SK-N-SH treated with all-trans-retinoic acid at 6 μM for 48 hours (cell line): Measurements from ENCODE around the gene MRPL52.

Experiments
- ARNTL ChIP-seq: fragments of 450-650 bp; formaldehyde crosslinking; IDR thresholded peaks from 2 replicates; pipeline ENCODE4 v1.5.0; 2020; ENCODE audit warnings: low read depth, mild to moderate bottlenecking, moderate library complexity, borderline replicate concordance
- CSDC2 ChIP-seq: fragments of 250-450 bp; sonication (Bioruptor Pico); IDR thresholded peaks from 2 replicates; pipeline ENCODE4 v1.5.0; 2020; ENCODE audit warnings: mild to moderate bottlenecking, moderate library complexity
- PPARA ChIP-seq: fragments of 250-450 bp; sonication (Bioruptor Pico); IDR thresholded peaks from 2 replicates; pipeline ENCODE4 v1.5.0; 2020; ENCODE audit warnings: mild to moderate bottlenecking, borderline replicate concordance
- RARB ChIP-seq: fragments of 250-450 bp; sonication (Bioruptor Pico); IDR thresholded peaks from 2 replicates; pipeline ENCODE4 v1.8.0; 2021; ENCODE audit warnings: mild to moderate bottlenecking, moderate library complexity
- TCF4 ChIP-seq: fragments of 250-450 bp; sonication (Bioruptor Pico); IDR thresholded peaks from 2 replicates; pipeline ENCODE4 v1.8.0; 2021; ENCODE audit warnings: mild to moderate bottlenecking, moderate library complexity, borderline replicate concordance
- ZNF565 ChIP-seq: fragments of 450-650 bp; formaldehyde crosslinking; conservative IDR thresholded peaks from 2 replicates; pipeline ENCODE4 v1.5.0; 2020; ENCODE audit warnings: low read depth, mild to moderate bottlenecking, moderate library complexity
- ZNF70 ChIP-seq: fragments of 450-650 bp; formaldehyde crosslinking; IDR thresholded peaks from 2 replicates; pipeline ENCODE4 v1.5.0; 2020; ENCODE audit warnings: mild to moderate bottlenecking, moderate library complexity
- TF ChIP-seq, protein P1 (sequence below): fragments of 250-450 bp; sonication (Bioruptor Pico); IDR thresholded peaks from 2 replicates; pipeline ENCODE4 v1.5.0; 2020; ENCODE audit warnings: mild to moderate bottlenecking, moderate library complexity
- TF ChIP-seq, protein P2 (sequence below): fragments of 250-450 bp; sonication (Bioruptor Pico); IDR thresholded peaks from 2 replicates; pipeline ENCODE4 v1.5.1; 2020; ENCODE audit warnings: low read depth, mild to moderate bottlenecking, moderate library complexity
- TF ChIP-seq, protein P3 (sequence below): fragments of 250-450 bp; sonication (Bioruptor Pico); IDR thresholded peaks from 2 replicates; pipeline ENCODE4 v1.8.0; 2020; ENCODE audit warnings: mild to moderate bottlenecking, moderate library complexity, borderline replicate concordance

DNA sequence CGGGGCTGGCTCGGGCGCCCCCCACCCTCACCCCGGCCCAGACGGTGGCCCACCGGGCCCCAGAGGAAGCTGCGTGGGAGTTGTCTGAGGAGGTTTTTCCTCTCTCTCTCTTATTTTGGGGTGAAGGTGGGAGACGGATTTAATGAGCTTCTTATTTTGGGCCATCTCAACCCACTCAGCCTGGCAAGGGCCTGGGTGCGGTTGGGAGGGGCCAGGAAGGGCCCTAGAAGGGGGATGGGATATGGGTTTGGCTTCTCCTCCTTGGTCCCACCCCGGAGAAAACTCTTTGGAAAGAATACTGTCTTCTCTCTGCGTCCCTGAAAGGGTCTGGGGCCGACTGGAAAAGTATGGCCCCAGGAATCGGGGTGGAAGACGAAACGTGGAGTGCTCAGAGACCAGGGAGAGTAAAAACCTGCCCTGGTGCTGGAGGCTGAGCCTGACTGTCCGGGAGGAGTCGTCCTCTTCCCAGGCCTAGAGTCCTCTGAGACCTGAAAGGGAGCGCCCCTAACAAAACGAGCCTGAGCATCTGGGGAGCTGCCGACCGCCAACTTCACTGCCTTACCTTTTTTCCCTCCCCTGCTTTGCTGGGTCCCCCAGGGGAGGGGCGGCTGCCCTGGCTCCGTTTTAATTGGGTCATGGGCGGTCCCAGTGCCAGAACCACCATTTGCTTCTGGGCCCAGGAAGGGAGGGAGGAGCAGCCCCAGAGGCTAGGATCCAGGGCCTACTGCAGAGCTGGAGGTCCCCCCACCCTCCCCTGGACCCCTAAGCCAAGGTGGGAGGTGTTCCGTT lies 8.3 kb downstream of the MRPL52 start:
- TF ChIP-seq ARNTL = no peak
- TF ChIP-seq, protein P1, sequence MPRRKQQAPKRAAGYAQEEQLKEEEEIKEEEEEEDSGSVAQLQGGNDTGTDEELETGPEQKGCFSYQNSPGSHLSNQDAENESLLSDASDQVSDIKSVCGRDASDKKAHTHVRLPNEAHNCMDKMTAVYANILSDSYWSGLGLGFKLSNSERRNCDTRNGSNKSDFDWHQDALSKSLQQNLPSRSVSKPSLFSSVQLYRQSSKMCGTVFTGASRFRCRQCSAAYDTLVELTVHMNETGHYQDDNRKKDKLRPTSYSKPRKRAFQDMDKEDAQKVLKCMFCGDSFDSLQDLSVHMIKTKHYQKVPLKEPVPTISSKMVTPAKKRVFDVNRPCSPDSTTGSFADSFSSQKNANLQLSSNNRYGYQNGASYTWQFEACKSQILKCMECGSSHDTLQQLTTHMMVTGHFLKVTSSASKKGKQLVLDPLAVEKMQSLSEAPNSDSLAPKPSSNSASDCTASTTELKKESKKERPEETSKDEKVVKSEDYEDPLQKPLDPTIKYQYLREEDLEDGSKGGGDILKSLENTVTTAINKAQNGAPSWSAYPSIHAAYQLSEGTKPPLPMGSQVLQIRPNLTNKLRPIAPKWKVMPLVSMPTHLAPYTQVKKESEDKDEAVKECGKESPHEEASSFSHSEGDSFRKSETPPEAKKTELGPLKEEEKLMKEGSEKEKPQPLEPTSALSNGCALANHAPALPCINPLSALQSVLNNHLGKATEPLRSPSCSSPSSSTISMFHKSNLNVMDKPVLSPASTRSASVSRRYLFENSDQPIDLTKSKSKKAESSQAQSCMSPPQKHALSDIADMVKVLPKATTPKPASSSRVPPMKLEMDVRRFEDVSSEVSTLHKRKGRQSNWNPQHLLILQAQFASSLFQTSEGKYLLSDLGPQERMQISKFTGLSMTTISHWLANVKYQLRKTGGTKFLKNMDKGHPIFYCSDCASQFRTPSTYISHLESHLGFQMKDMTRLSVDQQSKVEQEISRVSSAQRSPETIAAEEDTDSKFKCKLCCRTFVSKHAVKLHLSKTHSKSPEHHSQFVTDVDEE (CRISPR knock-in tag) = no peak
- TF ChIP-seq, protein P2, sequence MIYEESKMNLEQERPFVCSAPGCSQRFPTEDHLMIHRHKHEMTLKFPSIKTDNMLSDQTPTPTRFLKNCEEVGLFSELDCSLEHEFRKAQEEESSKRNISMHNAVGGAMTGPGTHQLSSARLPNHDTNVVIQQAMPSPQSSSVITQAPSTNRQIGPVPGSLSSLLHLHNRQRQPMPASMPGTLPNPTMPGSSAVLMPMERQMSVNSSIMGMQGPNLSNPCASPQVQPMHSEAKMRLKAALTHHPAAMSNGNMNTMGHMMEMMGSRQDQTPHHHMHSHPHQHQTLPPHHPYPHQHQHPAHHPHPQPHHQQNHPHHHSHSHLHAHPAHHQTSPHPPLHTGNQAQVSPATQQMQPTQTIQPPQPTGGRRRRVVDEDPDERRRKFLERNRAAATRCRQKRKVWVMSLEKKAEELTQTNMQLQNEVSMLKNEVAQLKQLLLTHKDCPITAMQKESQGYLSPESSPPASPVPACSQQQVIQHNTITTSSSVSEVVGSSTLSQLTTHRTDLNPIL = no peak
- TF ChIP-seq ZNF565 = no peak
- no peak for TF ChIP-seq PPARA (CRISPR knock-in tag)
- no peak for TF ChIP-seq ZNF70 (CRISPR knock-in tag)
- TF ChIP-seq CSDC2 (CRISPR knock-in tag) = no peak
- TF ChIP-seq, protein P3, sequence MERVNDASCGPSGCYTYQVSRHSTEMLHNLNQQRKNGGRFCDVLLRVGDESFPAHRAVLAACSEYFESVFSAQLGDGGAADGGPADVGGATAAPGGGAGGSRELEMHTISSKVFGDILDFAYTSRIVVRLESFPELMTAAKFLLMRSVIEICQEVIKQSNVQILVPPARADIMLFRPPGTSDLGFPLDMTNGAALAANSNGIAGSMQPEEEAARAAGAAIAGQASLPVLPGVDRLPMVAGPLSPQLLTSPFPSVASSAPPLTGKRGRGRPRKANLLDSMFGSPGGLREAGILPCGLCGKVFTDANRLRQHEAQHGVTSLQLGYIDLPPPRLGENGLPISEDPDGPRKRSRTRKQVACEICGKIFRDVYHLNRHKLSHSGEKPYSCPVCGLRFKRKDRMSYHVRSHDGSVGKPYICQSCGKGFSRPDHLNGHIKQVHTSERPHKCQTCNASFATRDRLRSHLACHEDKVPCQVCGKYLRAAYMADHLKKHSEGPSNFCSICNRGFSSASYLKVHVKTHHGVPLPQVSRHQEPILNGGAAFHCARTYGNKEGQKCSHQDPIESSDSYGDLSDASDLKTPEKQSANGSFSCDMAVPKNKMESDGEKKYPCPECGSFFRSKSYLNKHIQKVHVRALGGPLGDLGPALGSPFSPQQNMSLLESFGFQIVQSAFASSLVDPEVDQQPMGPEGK (CRISPR knock-in tag) = no peak
- TF ChIP-seq RARB = no peak
- no peak for TF ChIP-seq TCF4 (CRISPR knock-in tag)
